Measurements from ENCODE around the gene ADCY4.

ADCY4 gene

GRCh38 chr14:24334431-24335291 is at the start of gene ADCY4:
ADCY4 (minus strand) TSS chr14:24335071; CDS start chr14:24334652, 419 bp downstream.
- H3K36me3 ChIP-seq (ENCODE audit: control insufficient read depth, low read depth, low read length): no peaks in the 10 kb centered on the region
- H3K4me1 ChIP-seq (ENCODE audit: control insufficient read depth, low read depth, low read length): peaks cover 3% of the 10 kb centered on the region
- H3K27me3 ChIP-seq (ENCODE audit: control insufficient read depth, insufficient read depth, low read length): peaks cover 100% of the 10 kb centered on the region
- H3K4me3 ChIP-seq (ENCODE audit: low read length): peak within 1 kb of the TSS; percentile 64
- no peaks in the 10 kb centered on the region for H3K9me3 ChIP-seq (ENCODE audit: control insufficient read depth, low read depth, low read length)
- no peak within 1 kb of the TSS for H3K9ac ChIP-seq (ENCODE audit: low read length)
- no peak within 1 kb of the TSS for H3K27ac ChIP-seq (ENCODE audit: low read length)

DNA sequence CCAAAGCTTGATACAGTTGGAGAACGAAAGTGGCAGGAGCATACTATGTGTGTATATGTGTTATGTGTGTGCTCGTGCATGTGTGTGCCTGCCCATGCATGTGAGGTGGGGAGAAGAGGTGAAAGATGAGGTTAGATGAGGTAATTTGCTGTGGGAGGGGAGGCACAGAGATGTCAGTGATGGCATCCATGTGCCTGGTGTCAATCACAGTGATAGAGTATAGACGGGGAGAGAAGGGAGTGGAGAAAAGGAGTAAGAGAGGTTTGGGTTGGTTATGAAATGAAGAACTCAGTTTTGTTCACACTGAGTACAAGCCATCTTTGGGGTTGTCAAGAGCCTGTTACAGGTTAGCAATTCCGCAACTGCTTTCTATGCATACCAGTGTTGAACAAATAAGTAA is 49.3 kb upstream of the ADCY4 start:
- Histone ChIP-seq H3K4me1 (ENCODE audit: control insufficient read depth, low read depth, low read length) (peaks cover 3% of the 10 kb centered on the region), H3K36me3 (ENCODE audit: control insufficient read depth, low read depth, low read length) (no peaks in the 10 kb centered on the region), H3K9ac (ENCODE audit: low read length) (no peak overlapping the region), H3K27me3 (ENCODE audit: control insufficient read depth, insufficient read depth, low read length) (no peaks in the 10 kb centered on the region), H3K9me3 (ENCODE audit: control insufficient read depth, low read depth, low read length) (no peaks in the 10 kb centered on the region), H3K27ac (ENCODE audit: low read length) (no peak overlapping the region), H3K4me3 (ENCODE audit: low read length) (no peak overlapping the region)

DNA sequence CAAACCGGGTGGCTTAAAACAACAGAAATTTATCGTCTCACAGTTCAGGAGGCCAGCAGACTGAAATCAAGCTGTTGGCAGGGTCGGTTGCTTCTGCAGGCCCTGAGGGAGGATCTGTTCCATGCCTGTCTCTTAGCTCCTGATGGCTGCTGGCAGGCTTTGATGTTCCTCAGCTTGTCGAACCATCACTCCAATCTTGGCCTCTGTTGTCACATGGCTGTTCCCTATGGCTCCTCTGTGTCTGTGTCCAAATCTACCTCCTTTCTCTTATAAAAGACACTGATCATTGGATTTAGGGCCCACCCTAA is 47.1 kb upstream of the ADCY4 start:
- H3K27me3 ChIP-seq (ENCODE audit: control insufficient read depth, insufficient read depth, low read length): no peaks in the 10 kb centered on the region
- no peak overlapping the region for H3K4me3 ChIP-seq (ENCODE audit: low read length)
- no peak overlapping the region for H3K27ac ChIP-seq (ENCODE audit: low read length)
- H3K9ac ChIP-seq (ENCODE audit: low read length): no peak overlapping the region
- no peaks in the 10 kb centered on the region for H3K36me3 ChIP-seq (ENCODE audit: control insufficient read depth, low read depth, low read length)
- no peaks in the 10 kb centered on the region for H3K9me3 ChIP-seq (ENCODE audit: control insufficient read depth, low read depth, low read length)
- peaks cover 3% of the 10 kb centered on the region for H3K4me1 ChIP-seq (ENCODE audit: control insufficient read depth, low read depth, low read length)

DNA sequence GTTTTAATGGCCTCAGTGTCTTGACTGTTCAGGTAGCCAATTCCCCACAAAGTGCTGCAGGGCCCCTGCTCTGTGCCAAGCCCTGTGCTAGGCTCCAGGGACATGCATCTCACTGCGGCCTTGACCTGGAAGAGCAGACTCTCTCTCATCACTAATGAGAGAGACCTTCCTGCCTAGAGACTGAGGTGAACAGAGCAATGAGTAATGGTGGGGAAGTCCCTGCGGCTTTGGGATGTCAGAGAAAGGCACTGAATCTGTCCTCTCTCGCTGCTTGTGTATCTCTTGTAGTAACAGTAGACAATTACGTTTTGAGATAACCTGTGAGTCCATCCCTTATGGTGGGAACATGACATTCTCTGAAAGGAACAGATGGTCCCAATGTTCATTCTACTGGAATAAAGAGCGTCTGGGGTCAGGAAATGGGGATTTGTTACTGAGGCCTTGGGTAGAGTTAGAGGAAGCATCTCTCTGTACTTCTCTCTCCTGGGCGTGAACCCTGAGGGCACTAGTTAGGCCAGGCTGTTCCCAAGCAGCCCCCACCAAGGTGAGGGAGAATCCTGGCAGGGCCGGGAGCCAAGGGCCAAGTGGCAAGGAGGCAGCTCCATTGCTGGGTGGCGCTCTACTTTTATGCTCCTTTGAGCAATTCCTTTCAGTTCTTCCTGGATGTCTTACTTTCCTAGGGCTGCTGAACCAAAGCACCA is 46.6 kb upstream of the ADCY4 start:
- H3K36me3 ChIP-seq (ENCODE audit: control insufficient read depth, low read depth, low read length): no peaks in the 10 kb centered on the region
- no peaks in the 10 kb centered on the region for H3K9me3 ChIP-seq (ENCODE audit: control insufficient read depth, low read depth, low read length)
- H3K27ac ChIP-seq (ENCODE audit: low read length): no peak overlapping the region
- no peaks in the 10 kb centered on the region for H3K27me3 ChIP-seq (ENCODE audit: control insufficient read depth, insufficient read depth, low read length)
- peaks cover 7% of the 10 kb centered on the region for H3K4me1 ChIP-seq (ENCODE audit: control insufficient read depth, low read depth, low read length)
- H3K9ac ChIP-seq (ENCODE audit: low read length): no peak overlapping the region
- no peak overlapping the region for H3K4me3 ChIP-seq (ENCODE audit: low read length)

- peaks cover 7% of the 10 kb centered on the region for H3K4me1 ChIP-seq (ENCODE audit: control insufficient read depth, low read depth, low read length)
- H3K9ac ChIP-seq (ENCODE audit: low read length): no peak overlapping the region
- no peaks in the 10 kb centered on the region for H3K27me3 ChIP-seq (ENCODE audit: control insufficient read depth, insufficient read depth, low read length)
- no peak overlapping the region for H3K27ac ChIP-seq (ENCODE audit: low read length)
- H3K4me3 ChIP-seq (ENCODE audit: low read length): no peak overlapping the region
- peaks cover 2% of the 10 kb centered on the region for H3K36me3 ChIP-seq (ENCODE audit: control insufficient read depth, low read depth, low read length)
- H3K9me3 ChIP-seq (ENCODE audit: control insufficient read depth, low read depth, low read length): no peaks in the 10 kb centered on the region
Observed at GRCh38 chr14:24379907-24380730, 45.2 kb upstream of the ADCY4 start.

GRCh38 chr14:24378981-24379906 is 44.4 kb upstream of the ADCY4 start:
- Histone ChIP-seq H3K27ac (ENCODE audit: low read length) (no peak overlapping the region), H3K4me1 (ENCODE audit: control insufficient read depth, low read depth, low read length) (peaks cover 7% of the 10 kb centered on the region), H3K36me3 (ENCODE audit: control insufficient read depth, low read depth, low read length) (peaks cover 7% of the 10 kb centered on the region), H3K4me3 (ENCODE audit: low read length) (no peak overlapping the region), H3K27me3 (ENCODE audit: control insufficient read depth, insufficient read depth, low read length) (no peaks in the 10 kb centered on the region), H3K9me3 (ENCODE audit: control insufficient read depth, low read depth, low read length) (no peaks in the 10 kb centered on the region), H3K9ac (ENCODE audit: low read length) (no peak overlapping the region)

- Histone ChIP-seq H3K9ac (ENCODE audit: low read length) (no peak overlapping the region), H3K9me3 (ENCODE audit: control insufficient read depth, low read depth, low read length) (no peaks in the 10 kb centered on the region), H3K36me3 (ENCODE audit: control insufficient read depth, low read depth, low read length) (peaks cover 16% of the 10 kb centered on the region), H3K27me3 (ENCODE audit: control insufficient read depth, insufficient read depth, low read length) (no peaks in the 10 kb centered on the region), H3K27ac (ENCODE audit: low read length) (no peak overlapping the region), H3K4me1 (ENCODE audit: control insufficient read depth, low read depth, low read length) (peaks cover 7% of the 10 kb centered on the region), H3K4me3 (ENCODE audit: low read length) (no peak overlapping the region)
Observed at GRCh38 chr14:24378327-24378726, 43.5 kb upstream of the ADCY4 start.

DNA sequence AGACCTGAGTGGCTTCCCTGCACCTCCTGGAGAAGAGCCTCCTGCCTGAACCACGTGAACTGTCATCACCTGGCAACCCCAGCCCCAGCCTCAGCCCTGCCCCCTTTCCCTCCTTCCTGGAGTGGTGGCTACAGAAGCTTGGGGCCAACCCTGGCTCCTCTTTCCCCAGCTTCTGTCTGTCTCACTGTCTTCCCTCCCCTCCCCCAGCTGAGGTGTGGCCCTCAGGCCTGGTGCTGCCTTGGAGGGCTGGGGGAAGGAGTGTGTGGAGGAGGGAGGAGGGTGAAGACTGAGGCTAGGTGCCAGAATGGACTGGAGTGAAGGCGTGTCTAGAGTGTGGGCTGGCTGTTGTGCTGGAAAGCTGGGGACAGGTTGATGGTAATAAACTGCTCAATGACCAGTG is 42.8 kb upstream of the ADCY4 start:
- Histone ChIP-seq H3K27ac (ENCODE audit: low read length) (no peak overlapping the region), H3K4me3 (ENCODE audit: low read length) (no peak overlapping the region), H3K9ac (ENCODE audit: low read length) (no peak overlapping the region), H3K27me3 (ENCODE audit: control insufficient read depth, insufficient read depth, low read length) (no peaks in the 10 kb centered on the region), H3K4me1 (ENCODE audit: control insufficient read depth, low read depth, low read length) (peaks cover 7% of the 10 kb centered on the region), H3K9me3 (ENCODE audit: control insufficient read depth, low read depth, low read length) (no peaks in the 10 kb centered on the region), H3K36me3 (ENCODE audit: control insufficient read depth, low read depth, low read length) (peaks cover 21% of the 10 kb centered on the region)

DNA sequence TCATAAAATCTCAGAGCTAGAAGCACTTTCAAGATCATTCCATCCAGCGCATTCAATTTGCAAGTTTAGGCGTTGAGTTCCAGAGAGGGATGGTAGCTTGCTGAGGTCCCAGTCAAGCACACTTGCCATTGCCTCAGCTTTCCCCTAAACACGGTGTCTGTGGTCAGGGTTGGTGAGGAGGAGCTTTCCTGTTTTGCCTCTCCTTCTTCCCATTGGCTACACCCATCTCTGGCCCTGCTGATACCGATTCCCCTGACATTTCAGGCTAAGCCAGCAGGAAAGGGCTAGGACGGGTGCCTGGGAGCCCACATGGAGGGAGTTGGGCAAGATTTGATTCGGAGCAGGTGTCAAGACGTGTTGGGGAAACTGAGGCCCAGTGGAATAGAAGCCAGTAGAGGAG is 42.3 kb upstream of the ADCY4 start:
- H3K4me3 ChIP-seq (ENCODE audit: low read length): peak overlapping the region; percentile 41
- peaks cover 7% of the 10 kb centered on the region for H3K4me1 ChIP-seq (ENCODE audit: control insufficient read depth, low read depth, low read length)
- no peak overlapping the region for H3K9ac ChIP-seq (ENCODE audit: low read length)
- no peak overlapping the region for H3K27ac ChIP-seq (ENCODE audit: low read length)
- H3K27me3 ChIP-seq (ENCODE audit: control insufficient read depth, insufficient read depth, low read length): no peaks in the 10 kb centered on the region
- peaks cover 21% of the 10 kb centered on the region for H3K36me3 ChIP-seq (ENCODE audit: control insufficient read depth, low read depth, low read length)
- H3K9me3 ChIP-seq (ENCODE audit: control insufficient read depth, low read depth, low read length): no peaks in the 10 kb centered on the region

DNA sequence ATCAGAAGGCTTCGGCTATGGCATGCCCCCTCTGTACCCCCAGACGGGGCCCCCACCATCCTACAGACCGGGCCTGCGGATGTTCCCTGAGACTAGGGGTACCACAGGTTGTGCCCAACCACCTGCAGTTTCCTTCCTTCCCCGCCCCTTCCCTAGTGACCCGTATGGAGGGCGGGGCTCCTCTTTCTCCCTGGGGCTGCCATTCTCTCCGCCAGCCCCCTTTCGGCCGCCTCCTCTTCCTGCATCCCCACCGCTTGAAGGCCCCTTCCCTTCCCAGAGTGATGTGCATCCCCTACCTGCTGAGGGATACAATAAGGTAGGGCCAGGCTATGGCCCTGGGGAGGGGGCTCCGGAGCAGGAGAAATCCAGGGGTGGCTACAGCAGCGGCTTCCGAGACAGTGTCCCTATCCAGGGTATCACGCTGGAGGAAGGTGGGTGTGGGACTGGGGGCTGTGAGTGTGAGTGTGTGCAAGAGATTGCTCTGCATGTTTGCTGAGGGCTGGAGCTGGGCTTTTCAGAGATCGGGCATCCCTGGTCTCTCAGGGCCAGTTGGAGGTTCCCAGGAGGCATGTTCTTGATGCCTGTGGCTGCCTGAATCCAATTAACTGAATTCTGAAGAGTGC is 41.7 kb upstream of the ADCY4 start:
- Histone ChIP-seq H3K9ac (ENCODE audit: low read length) (no peak overlapping the region), H3K27me3 (ENCODE audit: control insufficient read depth, insufficient read depth, low read length) (no peaks in the 10 kb centered on the region), H3K27ac (ENCODE audit: low read length) (no peak overlapping the region), H3K4me1 (ENCODE audit: control insufficient read depth, low read depth, low read length) (peaks cover 7% of the 10 kb centered on the region), H3K4me3 (ENCODE audit: low read length) (peak overlapping the region; percentile 41), H3K9me3 (ENCODE audit: control insufficient read depth, low read depth, low read length) (no peaks in the 10 kb centered on the region), H3K36me3 (ENCODE audit: control insufficient read depth, low read depth, low read length) (peaks cover 21% of the 10 kb centered on the region)
